CD4-positive, alpha-beta T cell treated with Interleukin-15 for 1 hour (primary cell): ENCODE results near the gene DNAJC27.
A peak's percentile ranks its signal among the peaks of the same experiment; 100 is the strongest.

ENCODE experiments used
- DNase-seq: peaks from one replicate; pipeline ENCODE4 v3.0.0-alpha.2; 2020

Gene DNAJC27

GRCh38 chr2:24924732-24925131 lies 47.0 kb downstream of the DNAJC27 start:
- no peak for DNase-seq

- no peak for DNase-seq
Measured at GRCh38 chr2:24924266-24924665, 47.5 kb downstream of the DNAJC27 start.

- DNase-seq = no peak
Measured at GRCh38 chr2:24923106-24923505, 48.6 kb downstream of the DNAJC27 start.

- DNase-seq = no peak
Measured at GRCh38 chr2:24922556-24922955, 49.2 kb downstream of the DNAJC27 start.

GRCh38 chr2:24920809-24921441 lies 50.8 kb downstream of the DNAJC27 start:
- no peak for DNase-seq

GRCh38 chr2:24920098-24920808 lies 51.5 kb downstream of the DNAJC27 start, which contains the start of gene ADCY3:
Gene ADCY3, minus strand, starts transcription at chr2:24920237. Its CDS starts 1,250 bp downstream, at chr2:24918987.
- peak; percentile 61 for DNase-seq

- DNase-seq = no peak
Measured at GRCh38 chr2:24919506-24920097, 52.2 kb downstream of the DNAJC27 start.

GRCh38 chr2:24919037-24919505 lies 52.7 kb downstream of the DNAJC27 start:
- peak; percentile 56 for DNase-seq

GRCh38 chr2:24918326-24919036 lies 53.3 kb downstream of the DNAJC27 start:
- DNase-seq = no peak

GRCh38 chr2:24917731-24918325 lies 53.9 kb downstream of the DNAJC27 start:
- DNase-seq = no peak

GRCh38 chr2:24917086-24917485 lies 54.7 kb downstream of the DNAJC27 start:
- no peak for DNase-seq

- no peak for DNase-seq
Measured at GRCh38 chr2:24915796-24916195, 56.0 kb downstream of the DNAJC27 start.

- DNase-seq = no peak
Measured at GRCh38 chr2:24915175-24915574, 56.6 kb downstream of the DNAJC27 start.

- DNase-seq = no peak
Measured at GRCh38 chr2:24914713-24915112, 57.0 kb downstream of the DNAJC27 start.

GRCh38 chr2:24913911-24914310 lies 57.8 kb downstream of the DNAJC27 start:
- no peak for DNase-seq

- DNase-seq = no peak
Measured at GRCh38 chr2:24912986-24913385, 58.8 kb downstream of the DNAJC27 start.

- DNase-seq = no peak
Measured at GRCh38 chr2:24912523-24912922, 59.2 kb downstream of the DNAJC27 start.

- no peak for DNase-seq
Measured at GRCh38 chr2:24910245-24910644, 61.5 kb downstream of the DNAJC27 start.

GRCh38 chr2:24909555-24910177 lies 62.1 kb downstream of the DNAJC27 start:
- no peak for DNase-seq

GRCh38 chr2:24908461-24908901 lies 63.3 kb downstream of the DNAJC27 start:
- no peak for DNase-seq

- no peak for DNase-seq
Measured at GRCh38 chr2:24907116-24907515, 64.6 kb downstream of the DNAJC27 start.

GRCh38 chr2:24906466-24906865 lies 65.3 kb downstream of the DNAJC27 start:
- no peak for DNase-seq
